Glutamatergic neuron (in vitro differentiated cells): ENCODE data around the gene TCERG1L. TPM values are rescaled to one million over a fixed set of nuclear protein-coding genes. Genes with fewer than 3 reads are reported as not detected.
A peak's percentile ranks its signal among the peaks of the same experiment; 100 is the strongest.

Experiments used
- DNase-seq: peaks from one replicate; pipeline ENCODE4 v3.0.0; 2022
- H3K27ac Mint-ChIP-seq: one replicate; pipeline ENCODE4 v1.8.0; 2020; ENCODE audit warnings: mild to moderate bottlenecking, mixed read lengths, inconsistent platforms; ENCODE audit not compliant: unreplicated experiment
- H3K27me3 Mint-ChIP-seq: one replicate; pipeline ENCODE4 v1.8.0; 2020; ENCODE audit warnings: mild to moderate bottlenecking, moderate library complexity, mixed read lengths, inconsistent platforms; ENCODE audit not compliant: unreplicated experiment
- H3K36me3 Mint-ChIP-seq: one replicate; pipeline ENCODE4 v1.8.0; 2020; ENCODE audit warnings: mild to moderate bottlenecking, mixed read lengths, inconsistent platforms; ENCODE audit not compliant: unreplicated experiment
- H3K4me1 Mint-ChIP-seq: one replicate; pipeline ENCODE4 v1.8.0; 2020; ENCODE audit warnings: mild to moderate bottlenecking, low read depth, mixed read lengths, inconsistent platforms; ENCODE audit not compliant: unreplicated experiment
- H3K4me3 Mint-ChIP-seq: one replicate; pipeline ENCODE4 v1.8.0; 2020; ENCODE audit warnings: mild to moderate bottlenecking, mixed read lengths, inconsistent platforms; ENCODE audit not compliant: unreplicated experiment
- H3K9me3 Mint-ChIP-seq: one replicate; pipeline ENCODE4 v1.8.0; 2020; ENCODE audit warnings: mild to moderate bottlenecking, moderate library complexity, mixed read lengths, inconsistent platforms; ENCODE audit not compliant: unreplicated experiment
- CTCF ChIP-seq: fragments of 200-600 bp; sonication (generic); IDR thresholded peaks from one replicate; pipeline ENCODE4 v1.5.0; 2021; ENCODE audit not compliant: partially characterized antibody, unreplicated experiment
- total RNA-seq: library from RNA; stranded (reverse); fragmentation: NEBNext Ultra II Directional; extraction: Animal tissue kit (Norgen Biotek cat#: 25700); gene quantifications from one replicate; pipeline ENCODE4 v1.2.1, GENCODE V29; 2021; ENCODE audit not compliant: unreplicated experiment

The TCERG1L gene
- total RNA-seq, 1 donor from 2014 or later: 2.2 TPM

GRCh38 chr10:131110241-131110783 lies 201.2 kb downstream of the TCERG1L start:
- Mint-ChIP-seq H3K4me3 (no peak overlapping the region), H3K27ac (no peak overlapping the region), H3K36me3 (peaks cover 4% of the 10 kb centered on the region), H3K4me1 (no peaks in the 10 kb centered on the region), H3K27me3 (peaks cover 5% of the 10 kb centered on the region), H3K9me3 (peaks cover 9% of the 10 kb centered on the region)
- TF ChIP-seq CTCF: no peak
- no peak for DNase-seq

- peaks cover 4% of the 10 kb centered on the region for H3K36me3 Mint-ChIP-seq
These were observed 201.8 kb downstream of the TCERG1L start for GRCh38 chr10:131109726-131110125.

GRCh38 chr10:131109291-131109690 lies 202.2 kb downstream of the TCERG1L start:
- Mint-ChIP-seq H3K4me1 (no peaks in the 10 kb centered on the region), H3K4me3 (no peak overlapping the region), H3K9me3 (peaks cover 9% of the 10 kb centered on the region), H3K36me3 (peaks cover 4% of the 10 kb centered on the region), H3K27me3 (peaks cover 5% of the 10 kb centered on the region), H3K27ac (peak overlapping the region; percentile 52)
- DNase-seq: no peak
- TF ChIP-seq CTCF: no peak

More at GRCh38 chr10:131109726-131110125, 201.8 kb downstream of the TCERG1L start:
- Mint-ChIP-seq H3K4me1 (no peaks in the 10 kb centered on the region), H3K27ac (no peak overlapping the region), H3K4me3 (no peak overlapping the region), H3K27me3 (peaks cover 5% of the 10 kb centered on the region), H3K9me3 (peaks cover 9% of the 10 kb centered on the region)
- no peak for TF ChIP-seq CTCF
- no peak for DNase-seq

GRCh38 chr10:131107970-131108369 lies 203.6 kb downstream of the TCERG1L start:
- H3K27ac Mint-ChIP-seq: no peak overlapping the region
- H3K4me1 Mint-ChIP-seq: peaks cover 2% of the 10 kb centered on the region
- TF ChIP-seq CTCF: no peak
- H3K27me3 Mint-ChIP-seq: peaks cover 5% of the 10 kb centered on the region
- peaks cover 4% of the 10 kb centered on the region for H3K36me3 Mint-ChIP-seq
- no peak for DNase-seq
- H3K9me3 Mint-ChIP-seq: peaks cover 11% of the 10 kb centered on the region
- no peak overlapping the region for H3K4me3 Mint-ChIP-seq

GRCh38 chr10:131102676-131103075 lies 208.8 kb downstream of the TCERG1L start:
- peaks cover 3% of the 10 kb centered on the region for H3K27me3 Mint-ChIP-seq
- DNase-seq: peak; percentile 55
- peaks cover 7% of the 10 kb centered on the region for H3K9me3 Mint-ChIP-seq
- H3K36me3 Mint-ChIP-seq: no peaks in the 10 kb centered on the region
- peaks cover 22% of the 10 kb centered on the region for H3K4me1 Mint-ChIP-seq
- no peak for TF ChIP-seq CTCF
- peak overlapping the region; percentile 84 for H3K27ac Mint-ChIP-seq
- peak overlapping the region; percentile 46 for H3K4me3 Mint-ChIP-seq
